GM23338 (cell line): ENCODE measurements around the gene B4GALT3. TPM values are rescaled to one million over a fixed set of nuclear protein-coding genes. Genes with fewer than 3 reads are reported as not detected.

Experiments used
- ATAC-seq: fragments of 200-7000 bp; cut with Tn5 transposase; 3 replicates; pipeline ENCODE4 v1.9.1; 2020
- DNase-seq: peaks from one replicate; pipeline ENCODE4 v3.0.0-alpha.2; 2015; ENCODE audit warnings: low spot score
- H2AFZ ChIP-seq: fragments of 200-600 bp; sonication (generic); 2 replicates; pipeline ENCODE4 v1.8.0; 2016; ENCODE audit warnings: antibody characterized with exemption, mild to moderate bottlenecking, moderate library complexity
- H3F3A ChIP-seq: fragments of 200-600 bp; sonication (generic); replicated peaks from 2 replicates; pipeline ENCODE4 v1.8.0; 2017; ENCODE audit warnings: antibody characterized with exemption, mixed run types, low read depth
- H3K27ac ChIP-seq: fragments of 200-600 bp; sonication (generic); 2 replicates; pipeline ENCODE4 v1.6.1; 2016; ENCODE audit warnings: low read depth
- H3K27me3 ChIP-seq: fragments of 200-600 bp; sonication (generic); 2 replicates; pipeline ENCODE4 v1.8.0; 2016; ENCODE audit warnings: mild to moderate bottlenecking, mixed run types, moderate library complexity; ENCODE audit not compliant: insufficient read depth
- H3K36me3 ChIP-seq: fragments of 200-600 bp; sonication (generic); 2 replicates; pipeline ENCODE4 v1.8.0; 2016; ENCODE audit warnings: mild to moderate bottlenecking; ENCODE audit not compliant: insufficient read depth
- H3K4me1 ChIP-seq: fragments of 200-600 bp; sonication (generic); 2 replicates; pipeline ENCODE4 v1.8.0; 2016; ENCODE audit warnings: mild to moderate bottlenecking, moderate library complexity; ENCODE audit not compliant: insufficient read depth
- H3K4me2 ChIP-seq: fragments of 200-600 bp; sonication (generic); 2 replicates; pipeline ENCODE4 v1.7.1; 2017; ENCODE audit warnings: mixed run types
- H3K4me3 ChIP-seq: fragments of 200-600 bp; sonication (generic); 2 replicates; pipeline ENCODE4 v1.6.1; 2016; ENCODE audit warnings: mixed run types
- H3K79me2 ChIP-seq: fragments of 200-600 bp; sonication (generic); replicated peaks from 2 replicates; pipeline ENCODE4 v1.8.0; 2017; ENCODE audit warnings: mild to moderate bottlenecking; ENCODE audit not compliant: insufficient read depth
- H3K9me2 ChIP-seq: fragments of 200-600 bp; sonication (generic); 2 replicates; pipeline ENCODE4 v1.8.0; 2017; ENCODE audit not compliant: insufficient read depth
- H4K20me1 ChIP-seq: fragments of 200-600 bp; sonication (generic); replicated peaks from 2 replicates; pipeline ENCODE4 v1.8.0; 2017; ENCODE audit warnings: mild to moderate bottlenecking; ENCODE audit not compliant: insufficient read depth
- H3K27ac Mint-ChIP-seq: 2 replicates; pipeline ENCODE4 v1.8.0; 2020; ENCODE audit warnings: inconsistent platforms, mild to moderate bottlenecking, moderate library complexity, mixed read lengths
- H3K27me3 Mint-ChIP-seq: 3 replicates; pipeline ENCODE4 v1.8.0; 2022; ENCODE audit warnings: low read depth, mild to moderate bottlenecking, moderate library complexity, mixed read lengths, inconsistent platforms; ENCODE audit not compliant: insufficient read depth, poor library complexity
- H3K36me3 Mint-ChIP-seq: 3 replicates; pipeline ENCODE4 v1.8.0; 2021; ENCODE audit warnings: low read depth, mild to moderate bottlenecking, inconsistent platforms, moderate library complexity, mixed read lengths
- H3K4me1 Mint-ChIP-seq: 3 replicates; pipeline ENCODE4 v1.8.0; 2020; ENCODE audit warnings: mild to moderate bottlenecking, inconsistent platforms, mixed read lengths
- H3K4me3 Mint-ChIP-seq: 3 replicates; pipeline ENCODE4 v1.8.0; 2021; ENCODE audit warnings: moderate library complexity, mild to moderate bottlenecking, inconsistent platforms, mixed read lengths
- H3K9me3 Mint-ChIP-seq: 3 replicates; pipeline ENCODE4 v1.8.0; 2020; ENCODE audit warnings: moderate library complexity, mild to moderate bottlenecking, inconsistent platforms, mixed read lengths
- EZH2 ChIP-seq: fragments of 200-600 bp; sonication (generic); IDR thresholded peaks from one replicate; pipeline ENCODE4 v1.8.0; 2017; ENCODE audit warnings: antibody characterized with exemption, mild to moderate bottlenecking, low read depth; ENCODE audit not compliant: unreplicated experiment
- EZH2phosphoT487 ChIP-seq: fragments of 200-600 bp; sonication (generic); IDR thresholded peaks from one replicate; pipeline ENCODE4 v1.8.1; 2018; ENCODE audit warnings: antibody characterized with exemption; ENCODE audit not compliant: unreplicated experiment
- JUNB ChIP-seq: IDR thresholded peaks from one replicate; pipeline ENCODE4 v1.6.1; 2016; ENCODE audit warnings: antibody characterized with exemption; ENCODE audit not compliant: unreplicated experiment
- NANOG ChIP-seq: IDR thresholded peaks from 2 replicates; pipeline ENCODE4 v1.6.1; 2016; ENCODE audit warnings: antibody characterized with exemption, borderline replicate concordance
- POLR2AphosphoS5 ChIP-seq: IDR thresholded peaks from 2 replicates; pipeline ENCODE4 v1.6.1; 2016; ENCODE audit warnings: antibody characterized with exemption, low read depth
- STAT1 ChIP-seq: IDR thresholded peaks from one replicate; pipeline ENCODE4 v1.6.1; 2016; ENCODE audit warnings: antibody characterized with exemption; ENCODE audit not compliant: unreplicated experiment
- ZNF114 ChIP-seq: fragments of 250-450 bp; sonication (Bioruptor Pico); IDR thresholded peaks from 2 replicates; pipeline ENCODE4 v1.5.0; 2020; ENCODE audit warnings: mild to moderate bottlenecking, moderate library complexity
- ZNF331 ChIP-seq: fragments of 250-450 bp; sonication (Bioruptor Pico); IDR thresholded peaks from 2 replicates; pipeline ENCODE4 v1.5.0; 2020; ENCODE audit warnings: low read depth, mild to moderate bottlenecking, moderate library complexity
- polyA plus RNA-seq: library from polyadenylated mRNA; unstranded; fragments of >200 nt; fragmentation: Nextera tagmentation; extraction: Ambion mirVana; gene quantifications from 2 replicates; pipeline ENCODE4 v1.2.1, GENCODE V29; 2016
- total RNA-seq: library from RNA; depleted of rRNA; stranded (reverse); fragments of >200 nt; shearing (Covaris generic); gene quantifications from 2 replicates; pipeline ENCODE4 v1.2.3, GENCODE V29; 2014
- TF ChIP-seq, protein P1 (sequence below): IDR thresholded peaks from one replicate; pipeline ENCODE4 v1.6.1; 2018; ENCODE audit warnings: antibody characterized with exemption; ENCODE audit not compliant: unreplicated experiment
- TF ChIP-seq, protein P2 (sequence below): IDR thresholded peaks from 2 replicates; pipeline ENCODE4 v1.6.1; 2016; ENCODE audit warnings: antibody characterized with exemption

Gene B4GALT3
- total and polyA plus RNA-seq, 2 experiments from 2014 or later, result 24.2 to 35.8 TPM

- Mint-ChIP-seq H3K4me1 (peaks cover 61% of the 10 kb centered on the region), H3K4me3 (peak overlapping the region; percentile 32; the same call in 2 of the 3 replicates)
- peak overlapping the region; percentile 57 for H2AFZ ChIP-seq
Measured at GRCh38 chr1:161200421-161200991, 23.2 kb upstream of the B4GALT3 start.

DNA sequence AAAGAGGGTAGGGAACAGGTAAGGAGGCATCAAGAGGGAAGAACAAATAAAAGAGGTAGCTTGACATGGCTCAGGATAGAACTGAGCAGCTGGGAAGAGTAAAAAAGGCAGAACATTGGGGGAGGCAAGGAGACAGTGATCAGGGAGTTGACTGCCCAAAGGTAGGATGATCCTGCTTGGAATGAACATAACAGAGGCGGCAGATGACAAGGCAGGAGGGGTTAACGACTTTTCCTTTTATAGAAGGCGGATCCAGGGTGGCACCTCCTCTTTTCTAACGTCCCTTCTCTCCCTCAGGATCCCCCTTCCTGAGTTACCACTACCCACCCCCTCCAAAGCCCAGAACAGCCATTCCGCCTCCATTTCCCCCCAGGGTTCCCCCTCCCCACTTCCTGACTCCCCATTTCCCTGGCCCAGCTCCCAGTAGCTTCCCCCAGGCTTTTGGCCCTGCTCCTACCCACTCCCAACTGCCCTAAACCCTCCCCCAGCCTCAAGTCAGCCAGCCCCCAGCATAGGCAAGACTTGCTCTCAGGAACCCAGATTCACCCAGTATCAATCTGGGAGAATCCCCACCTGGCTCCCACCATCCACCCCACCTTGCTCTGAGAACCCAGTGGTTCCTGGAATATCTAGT is 22.3 kb upstream of the B4GALT3 start:
- peak; percentile 31 for DNase-seq
- Mint-ChIP-seq H3K9me3 (no peaks in the 10 kb centered on the region; the same call in 2 of the 3 replicates), H3K4me3 (peak overlapping the region; percentile 32; the same call in 2 of the 3 replicates), H3K36me3 (peaks cover 14% of the 10 kb centered on the region), H3K27me3 (peaks cover 17% of the 10 kb centered on the region), H3K4me1 (peaks cover 61% of the 10 kb centered on the region), H3K27ac (peak overlapping the region; percentile 98)
- peaks cover 56% of the 10 kb centered on the region for H3K4me1 ChIP-seq
- no peaks in the 10 kb centered on the region for H3K9me2 ChIP-seq
- H2AFZ ChIP-seq, result peak overlapping the region; percentile 57; the same call in 1 of the 2 replicates
- peak overlapping the region; percentile 99 for H3K27ac ChIP-seq
- peak overlapping the region; percentile 75 for H3K4me2 ChIP-seq
- ATAC-seq, result no peak
- H3K4me3 ChIP-seq, result peak overlapping the region; percentile 52
- H3K79me2 ChIP-seq, result peaks cover 22% of the 10 kb centered on the region
- H3K36me3 ChIP-seq, result peaks cover 11% of the 10 kb centered on the region
- peaks cover 26% of the 10 kb centered on the region; the same call in 1 of the 2 replicates for H3F3A ChIP-seq
- no peaks in the 10 kb centered on the region for H4K20me1 ChIP-seq
- no peaks in the 10 kb centered on the region for H3K27me3 ChIP-seq
- TF ChIP-seq EZH2 (no peak), NANOG (no peak), POLR2AphosphoS5 (no peak), JUNB (no peak), ZNF114 (CRISPR knock-in tag) (no peak), EZH2phosphoT487 (no peak), ZNF331 (CRISPR knock-in tag) (no peak), STAT1 (no peak)
- TF ChIP-seq, protein P1, sequence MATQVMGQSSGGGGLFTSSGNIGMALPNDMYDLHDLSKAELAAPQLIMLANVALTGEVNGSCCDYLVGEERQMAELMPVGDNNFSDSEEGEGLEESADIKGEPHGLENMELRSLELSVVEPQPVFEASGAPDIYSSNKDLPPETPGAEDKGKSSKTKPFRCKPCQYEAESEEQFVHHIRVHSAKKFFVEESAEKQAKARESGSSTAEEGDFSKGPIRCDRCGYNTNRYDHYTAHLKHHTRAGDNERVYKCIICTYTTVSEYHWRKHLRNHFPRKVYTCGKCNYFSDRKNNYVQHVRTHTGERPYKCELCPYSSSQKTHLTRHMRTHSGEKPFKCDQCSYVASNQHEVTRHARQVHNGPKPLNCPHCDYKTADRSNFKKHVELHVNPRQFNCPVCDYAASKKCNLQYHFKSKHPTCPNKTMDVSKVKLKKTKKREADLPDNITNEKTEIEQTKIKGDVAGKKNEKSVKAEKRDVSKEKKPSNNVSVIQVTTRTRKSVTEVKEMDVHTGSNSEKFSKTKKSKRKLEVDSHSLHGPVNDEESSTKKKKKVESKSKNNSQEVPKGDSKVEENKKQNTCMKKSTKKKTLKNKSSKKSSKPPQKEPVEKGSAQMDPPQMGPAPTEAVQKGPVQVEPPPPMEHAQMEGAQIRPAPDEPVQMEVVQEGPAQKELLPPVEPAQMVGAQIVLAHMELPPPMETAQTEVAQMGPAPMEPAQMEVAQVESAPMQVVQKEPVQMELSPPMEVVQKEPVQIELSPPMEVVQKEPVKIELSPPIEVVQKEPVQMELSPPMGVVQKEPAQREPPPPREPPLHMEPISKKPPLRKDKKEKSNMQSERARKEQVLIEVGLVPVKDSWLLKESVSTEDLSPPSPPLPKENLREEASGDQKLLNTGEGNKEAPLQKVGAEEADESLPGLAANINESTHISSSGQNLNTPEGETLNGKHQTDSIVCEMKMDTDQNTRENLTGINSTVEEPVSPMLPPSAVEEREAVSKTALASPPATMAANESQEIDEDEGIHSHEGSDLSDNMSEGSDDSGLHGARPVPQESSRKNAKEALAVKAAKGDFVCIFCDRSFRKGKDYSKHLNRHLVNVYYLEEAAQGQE, result no peak
- TF ChIP-seq, protein P2, sequence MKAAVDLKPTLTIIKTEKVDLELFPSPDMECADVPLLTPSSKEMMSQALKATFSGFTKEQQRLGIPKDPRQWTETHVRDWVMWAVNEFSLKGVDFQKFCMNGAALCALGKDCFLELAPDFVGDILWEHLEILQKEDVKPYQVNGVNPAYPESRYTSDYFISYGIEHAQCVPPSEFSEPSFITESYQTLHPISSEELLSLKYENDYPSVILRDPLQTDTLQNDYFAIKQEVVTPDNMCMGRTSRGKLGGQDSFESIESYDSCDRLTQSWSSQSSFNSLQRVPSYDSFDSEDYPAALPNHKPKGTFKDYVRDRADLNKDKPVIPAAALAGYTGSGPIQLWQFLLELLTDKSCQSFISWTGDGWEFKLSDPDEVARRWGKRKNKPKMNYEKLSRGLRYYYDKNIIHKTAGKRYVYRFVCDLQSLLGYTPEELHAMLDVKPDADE, result no peak

More at GRCh38 chr1:161200421-161200991, 23.2 kb upstream of the B4GALT3 start:
- ATAC-seq, result peak; percentile 3; the same call in 2 of the 3 replicates
- H3K36me3 Mint-ChIP-seq, result peaks cover 19% of the 10 kb centered on the region
- H4K20me1 ChIP-seq, result no peaks in the 10 kb centered on the region
- H3F3A ChIP-seq, result peaks cover 30% of the 10 kb centered on the region; the same call in 1 of the 2 replicates
- H3K27ac Mint-ChIP-seq, result peak overlapping the region; percentile 98
- no peaks in the 10 kb centered on the region; the same call in 2 of the 3 replicates for H3K9me3 Mint-ChIP-seq
- H3K4me2 ChIP-seq, result peak overlapping the region; percentile 75
- peaks cover 29% of the 10 kb centered on the region for H3K79me2 ChIP-seq
- peaks cover 56% of the 10 kb centered on the region for H3K4me1 ChIP-seq
- no peaks in the 10 kb centered on the region for H3K27me3 ChIP-seq
- peak overlapping the region; percentile 99 for H3K27ac ChIP-seq
- H3K27me3 Mint-ChIP-seq, result peaks cover 17% of the 10 kb centered on the region
- H3K36me3 ChIP-seq, result peaks cover 11% of the 10 kb centered on the region
- no peak for TF ChIP-seq EZH2
- no peak for TF ChIP-seq NANOG
- no peaks in the 10 kb centered on the region for H3K9me2 ChIP-seq
- H3K4me3 ChIP-seq, result no peak overlapping the region; the same call in 1 of the 2 replicates
- peak; percentile 51 for DNase-seq
